Neural progenitor cell (in vitro differentiated cells): ENCODE measurements around the gene MCM3. TPM values are rescaled to one million over a fixed set of nuclear protein-coding genes. Genes with fewer than 3 reads are reported as not detected.

Experiments used
- DNase-seq: peaks from one replicate; pipeline ENCODE4 v3.0.0-alpha.2; 2016; ENCODE audit warnings: low spot score
- H2AFZ ChIP-seq: fragments of 200-600 bp; sonication (generic); replicated peaks from 2 replicates; pipeline ENCODE4 v1.6.1; 2016; ENCODE audit warnings: antibody characterized with exemption
- H3F3A ChIP-seq: fragments of 200-600 bp; sonication (generic); 2 replicates; pipeline ENCODE4 v1.6.1; 2016; ENCODE audit warnings: antibody characterized with exemption, low read depth
- H3K27ac ChIP-seq: fragments of 200-600 bp; sonication (generic); 2 replicates; pipeline ENCODE4 v1.5.1; 2016; ENCODE audit warnings: mild to moderate bottlenecking
- H3K27me3 ChIP-seq: fragments of 200-600 bp; sonication (generic); 2 replicates; pipeline ENCODE4 v1.6.1; 2016; ENCODE audit warnings: mild to moderate bottlenecking, moderate library complexity
- H3K36me3 ChIP-seq: fragments of 200-600 bp; sonication (generic); 2 replicates; pipeline ENCODE4 v1.5.1; 2016
- H3K4me1 ChIP-seq: fragments of 200-600 bp; sonication (generic); 2 replicates; pipeline ENCODE4 v1.6.1; 2016; ENCODE audit warnings: mixed run types
- H3K4me2 ChIP-seq: fragments of 200-600 bp; sonication (generic); 2 replicates; pipeline ENCODE4 v1.6.1; 2016
- H3K4me3 ChIP-seq: fragments of 200-600 bp; sonication (generic); 2 replicates; pipeline ENCODE4 v1.5.1; 2016
- H3K79me2 ChIP-seq: fragments of 200-600 bp; sonication (generic); 2 replicates; pipeline ENCODE4 v1.6.1; 2016; ENCODE audit warnings: low read depth
- H3K9ac ChIP-seq: fragments of 200-600 bp; sonication (generic); 2 replicates; pipeline ENCODE4 v1.6.1; 2016
- H3K9me3 ChIP-seq: fragments of 200-600 bp; sonication (generic); 2 replicates; pipeline ENCODE4 v1.5.1; 2016; ENCODE audit warnings: low read depth
- H4K20me1 ChIP-seq: fragments of 200-600 bp; sonication (generic); 2 replicates; pipeline ENCODE4 v1.6.1; 2016; ENCODE audit warnings: low read depth
- H3K27ac Mint-ChIP-seq: 3 replicates; pipeline ENCODE4 v1.8.0; 2021; ENCODE audit warnings: mixed read lengths
- H3K27me3 Mint-ChIP-seq: 2 replicates; pipeline ENCODE4 v1.8.0; 2022; ENCODE audit warnings: low read depth, mild to moderate bottlenecking, inconsistent platforms, moderate library complexity, mixed read lengths; ENCODE audit not compliant: insufficient read depth
- H3K36me3 Mint-ChIP-seq: 3 replicates; pipeline ENCODE4 v1.8.0; 2021; ENCODE audit warnings: mixed read lengths
- H3K4me1 Mint-ChIP-seq: 3 replicates; pipeline ENCODE4 v1.8.0; 2021; ENCODE audit warnings: mixed read lengths
- H3K4me3 Mint-ChIP-seq: 3 replicates; pipeline ENCODE4 v1.8.0; 2021; ENCODE audit warnings: mild to moderate bottlenecking, moderate library complexity, mixed read lengths
- H3K9me3 Mint-ChIP-seq: 3 replicates; pipeline ENCODE4 v1.8.0; 2020; ENCODE audit warnings: mixed read lengths
- CTCF ChIP-seq: fragments of 200-600 bp; sonication (generic); IDR thresholded peaks from 2 replicates; pipeline ENCODE4 v1.5.1; 2017; ENCODE audit warnings: antibody characterized with exemption, mild to moderate bottlenecking
- EZH2 ChIP-seq: fragments of 200-600 bp; sonication (generic); IDR thresholded peaks from 2 replicates; pipeline ENCODE4 v1.6.1; 2017; ENCODE audit warnings: antibody characterized with exemption, mild to moderate bottlenecking, moderate library complexity
- EZH2phosphoT487 ChIP-seq: fragments of 200-600 bp; sonication (generic); IDR thresholded peaks from 2 replicates; pipeline ENCODE4 v1.6.1; 2017; ENCODE audit warnings: antibody characterized with exemption
- total RNA-seq: library from RNA; depleted of rRNA; stranded (reverse); fragments of >200 nt; gene quantifications from 2 replicates; pipeline ENCODE4 v1.2.3, GENCODE V29; 2015; ENCODE audit warnings: low replicate concordance

Gene MCM3
- total RNA-seq, 1 donor from 2014 or later = 224 TPM

DNA sequence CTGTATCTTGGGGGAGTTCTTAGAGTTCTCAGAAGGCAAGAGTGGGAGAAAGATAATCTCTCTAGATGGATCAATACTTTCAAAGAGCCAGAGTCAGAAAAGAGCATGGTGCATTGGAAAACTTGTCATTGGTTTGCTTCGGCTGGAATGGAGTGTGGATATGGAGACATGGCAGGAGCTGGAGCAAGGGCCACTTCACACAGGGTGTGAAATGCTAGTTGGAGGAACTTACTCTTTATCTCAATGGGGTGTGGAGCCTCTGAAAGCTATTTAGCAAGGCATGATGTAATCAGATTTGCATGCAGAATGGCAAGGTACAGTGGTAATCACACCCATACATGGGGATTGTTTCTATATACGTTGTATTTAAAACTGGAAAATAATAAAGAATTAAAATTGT, 45.9 kb upstream of the MCM3 start:
- Histone ChIP-seq H3K79me2 (no peaks in the 10 kb centered on the region), H3K27me3 (no peaks in the 10 kb centered on the region), H3K36me3 (no peaks in the 10 kb centered on the region), H3K27ac (no peak overlapping the region), H3K4me2 (no peak overlapping the region), H4K20me1 (no peaks in the 10 kb centered on the region), H3K4me1 (peaks cover 30% of the 10 kb centered on the region), H3K9ac (no peak overlapping the region), H3K9me3 (no peaks in the 10 kb centered on the region), H3K4me3 (no peak overlapping the region), H3F3A (peaks cover 27% of the 10 kb centered on the region), H2AFZ (no peak overlapping the region)
- Mint-ChIP-seq H3K4me1 (peaks cover 68% of the 10 kb centered on the region), H3K36me3 (no peaks in the 10 kb centered on the region), H3K4me3 (no peak overlapping the region), H3K27me3 (no peaks in the 10 kb centered on the region), H3K9me3 (no peaks in the 10 kb centered on the region), H3K27ac (peak overlapping the region; percentile 25)
- TF ChIP-seq CTCF (no peak), EZH2 (no peak), EZH2phosphoT487 (no peak)
- no peak for DNase-seq

GRCh38 chr6:52328729-52329128, 44.2 kb upstream of the MCM3 start:
- Histone ChIP-seq H3K4me2 (no peak overlapping the region), H3K4me1 (peaks cover 30% of the 10 kb centered on the region), H3K27ac (no peak overlapping the region), H3K9ac (no peak overlapping the region), H3K4me3 (no peak overlapping the region), H4K20me1 (no peaks in the 10 kb centered on the region), H2AFZ (no peak overlapping the region), H3F3A (peaks cover 34% of the 10 kb centered on the region), H3K36me3 (no peaks in the 10 kb centered on the region), H3K27me3 (peaks cover 3% of the 10 kb centered on the region), H3K9me3 (no peaks in the 10 kb centered on the region), H3K79me2 (no peaks in the 10 kb centered on the region)
- Mint-ChIP-seq H3K27me3 (no peaks in the 10 kb centered on the region), H3K27ac (peak overlapping the region; percentile 9), H3K9me3 (no peaks in the 10 kb centered on the region), H3K36me3 (no peaks in the 10 kb centered on the region), H3K4me3 (no peak overlapping the region), H3K4me1 (peaks cover 57% of the 10 kb centered on the region)
- no peak for DNase-seq
- TF ChIP-seq EZH2 (no peak), CTCF (no peak), EZH2phosphoT487 (no peak)

GRCh38 chr6:52328303-52328662, 43.7 kb upstream of the MCM3 start:
- Mint-ChIP-seq H3K4me1 (peaks cover 55% of the 10 kb centered on the region), H3K27me3 (no peaks in the 10 kb centered on the region), H3K36me3 (no peaks in the 10 kb centered on the region), H3K9me3 (no peaks in the 10 kb centered on the region), H3K4me3 (no peak overlapping the region), H3K27ac (no peak overlapping the region)
- H4K20me1 ChIP-seq = no peaks in the 10 kb centered on the region
- no peak overlapping the region for H3K9ac ChIP-seq
- no peak overlapping the region for H3K27ac ChIP-seq
- peaks cover 3% of the 10 kb centered on the region for H3K27me3 ChIP-seq
- peaks cover 30% of the 10 kb centered on the region for H3K4me1 ChIP-seq
- H3K4me2 ChIP-seq = no peak overlapping the region
- TF ChIP-seq CTCF (no peak), EZH2 (no peak), EZH2phosphoT487 (no peak)
- H3K36me3 ChIP-seq = no peaks in the 10 kb centered on the region
- DNase-seq = no peak
- no peaks in the 10 kb centered on the region for H3K79me2 ChIP-seq
- H3K9me3 ChIP-seq = no peaks in the 10 kb centered on the region
- H3F3A ChIP-seq = peaks cover 34% of the 10 kb centered on the region
- H2AFZ ChIP-seq = no peak overlapping the region
- no peak overlapping the region for H3K4me3 ChIP-seq
